HUES6 (cell line): ENCODE results near the gene MBNL3.

Source experiments
- H3K27ac ChIP-seq: 2 replicates; pipeline ENCODE4 v1.7.0; 2013; ENCODE audit warnings: low read depth, mild to moderate bottlenecking, low read length, inconsistent platforms
- H3K27me3 ChIP-seq: 2 replicates; pipeline ENCODE4 v1.6.1; 2013; ENCODE audit warnings: low read length; ENCODE audit not compliant: control insufficient read depth, insufficient read depth
- H3K36me3 ChIP-seq: 2 replicates; pipeline ENCODE4 v1.6.1; 2013; ENCODE audit warnings: low read length; ENCODE audit not compliant: control insufficient read depth, insufficient read depth
- H3K4me1 ChIP-seq: 2 replicates; pipeline ENCODE4 v1.6.1; 2013; ENCODE audit warnings: low read length; ENCODE audit not compliant: control insufficient read depth, insufficient read depth
- H3K4me3 ChIP-seq: 2 replicates; pipeline ENCODE4 v1.5.1; 2013; ENCODE audit warnings: low read depth, low read length
- H3K9ac ChIP-seq: one replicate; pipeline ENCODE4 v1.6.1; 2013; ENCODE audit warnings: mild to moderate bottlenecking, low read length
- H3K9me3 ChIP-seq: 2 replicates; pipeline ENCODE4 v1.6.1; 2013; ENCODE audit warnings: low read depth, low read length; ENCODE audit not compliant: control insufficient read depth, insufficient read depth

Gene MBNL3

GRCh38 chrX:132488819-132489577 is at the start of gene MBNL3:
TSS of gene MBNL3 (minus strand) at chrX:132489038. CDS start at chrX:132439611, 49,427 bp downstream.
- H3K27me3 ChIP-seq, result peaks cover 69% of the 10 kb centered on the region
- H3K36me3 ChIP-seq, result no peaks in the 10 kb centered on the region
- no peaks in the 10 kb centered on the region for H3K9me3 ChIP-seq
- H3K9ac ChIP-seq, result peak within 1 kb of the TSS; percentile 76
- peak within 1 kb of the TSS; percentile 63; the same call in 1 of the 2 replicates for H3K27ac ChIP-seq
- H3K4me1 ChIP-seq, result peaks cover 14% of the 10 kb centered on the region
- H3K4me3 ChIP-seq, result peak within 1 kb of the TSS; percentile 81

DNA sequence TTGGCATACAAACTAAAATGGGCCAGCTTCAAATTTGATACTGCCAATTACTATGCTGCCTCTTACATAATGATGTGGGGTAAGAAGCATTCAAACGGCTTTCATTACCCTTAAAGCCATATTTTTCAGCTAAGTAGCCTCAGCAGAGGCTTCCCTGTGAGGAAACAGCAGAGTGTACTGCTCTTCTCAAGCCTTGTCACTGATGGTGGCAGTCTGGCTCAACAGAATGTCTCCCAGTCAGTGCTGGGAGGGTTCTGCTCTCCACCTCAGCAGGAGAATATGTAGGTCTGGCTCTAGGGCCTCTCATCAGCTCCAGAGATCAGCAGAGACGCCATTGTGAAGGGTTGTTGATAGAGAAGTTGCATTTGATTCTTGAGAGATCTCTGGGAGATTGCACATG is 44.6 kb upstream of the MBNL3 start:
- Histone ChIP-seq H3K27ac (no peak overlapping the region), H3K36me3 (no peaks in the 10 kb centered on the region), H3K9ac (no peak overlapping the region), H3K4me1 (no peaks in the 10 kb centered on the region), H3K27me3 (peaks cover 5% of the 10 kb centered on the region; the same call in 1 of the 2 replicates), H3K4me3 (no peak overlapping the region), H3K9me3 (no peaks in the 10 kb centered on the region)

GRCh38 chrX:132532913-132533312 is 44.1 kb upstream of the MBNL3 start:
- no peaks in the 10 kb centered on the region for H3K36me3 ChIP-seq
- H3K27me3 ChIP-seq, result peaks cover 5% of the 10 kb centered on the region; the same call in 1 of the 2 replicates
- H3K27ac ChIP-seq, result no peak overlapping the region
- H3K9me3 ChIP-seq, result no peaks in the 10 kb centered on the region
- no peaks in the 10 kb centered on the region for H3K4me1 ChIP-seq
- no peak overlapping the region for H3K4me3 ChIP-seq
- H3K9ac ChIP-seq, result no peak overlapping the region

DNA sequence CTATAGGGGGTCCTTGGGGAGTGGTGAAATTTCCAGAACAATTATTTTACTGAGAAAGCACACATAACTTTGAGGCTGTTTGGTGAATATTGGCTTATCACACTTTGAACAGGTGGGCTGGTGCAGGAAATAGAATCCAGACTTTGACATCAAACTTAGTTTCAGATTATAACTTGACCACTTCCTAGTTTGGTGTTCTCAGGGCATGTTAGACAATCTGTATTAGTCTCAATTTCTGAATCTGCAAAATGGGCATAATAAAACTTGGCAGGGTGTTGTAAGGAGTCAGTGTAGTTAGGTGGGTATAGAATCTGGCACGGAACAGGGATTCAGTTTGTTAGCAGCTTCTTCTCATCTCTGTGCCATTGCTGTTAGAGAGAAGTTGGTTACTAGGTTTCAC is 43.3 kb upstream of the MBNL3 start:
- H3K27me3 ChIP-seq, result peaks cover 9% of the 10 kb centered on the region; the same call in 1 of the 2 replicates
- no peak overlapping the region for H3K4me3 ChIP-seq
- no peaks in the 10 kb centered on the region for H3K4me1 ChIP-seq
- no peak overlapping the region for H3K27ac ChIP-seq
- H3K36me3 ChIP-seq, result no peaks in the 10 kb centered on the region
- no peak overlapping the region for H3K9ac ChIP-seq
- H3K9me3 ChIP-seq, result no peaks in the 10 kb centered on the region

DNA sequence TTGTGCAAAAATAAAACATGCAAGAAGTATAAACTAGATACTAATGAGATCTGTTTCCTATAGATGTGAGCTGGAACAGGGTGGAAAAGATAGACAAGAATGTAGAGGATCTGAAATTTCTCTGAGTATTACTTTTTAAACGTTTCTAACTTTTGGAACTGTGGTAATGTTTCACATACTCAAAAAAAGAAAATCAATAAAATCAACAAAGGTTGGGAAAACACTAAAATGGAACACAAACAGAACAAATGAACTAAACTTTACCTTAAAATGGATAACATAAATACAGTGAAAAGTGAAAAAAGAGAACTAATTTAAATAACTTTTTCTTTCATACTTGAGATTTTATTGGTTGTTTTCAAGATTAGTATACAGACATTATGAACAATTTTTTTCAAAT is 32.0 kb upstream of the MBNL3 start:
- H3K27me3 ChIP-seq, result peaks cover 7% of the 10 kb centered on the region; the same call in 1 of the 2 replicates
- no peak overlapping the region for H3K27ac ChIP-seq
- H3K36me3 ChIP-seq, result no peaks in the 10 kb centered on the region

GRCh38 chrX:132520213-132520612 is 31.4 kb upstream of the MBNL3 start:
- H3K36me3 ChIP-seq, result no peaks in the 10 kb centered on the region
- no peak overlapping the region for H3K27ac ChIP-seq
- no peak overlapping the region for H3K9ac ChIP-seq
- peaks cover 4% of the 10 kb centered on the region; the same call in 1 of the 2 replicates for H3K27me3 ChIP-seq
- no peak overlapping the region for H3K4me3 ChIP-seq
- H3K9me3 ChIP-seq, result no peaks in the 10 kb centered on the region
- H3K4me1 ChIP-seq, result no peaks in the 10 kb centered on the region

More for the DNA sequence above, 32.0 kb upstream of the MBNL3 start:
- H3K4me3 ChIP-seq, result no peak overlapping the region
- H3K9ac ChIP-seq, result no peak overlapping the region
- no peaks in the 10 kb centered on the region for H3K9me3 ChIP-seq
- H3K4me1 ChIP-seq, result no peaks in the 10 kb centered on the region

GRCh38 chrX:132518401-132518800 is 29.6 kb upstream of the MBNL3 start:
- Histone ChIP-seq H3K27me3 (peaks cover 6% of the 10 kb centered on the region; the same call in 1 of the 2 replicates), H3K9ac (no peak overlapping the region), H3K4me3 (no peak overlapping the region)

DNA sequence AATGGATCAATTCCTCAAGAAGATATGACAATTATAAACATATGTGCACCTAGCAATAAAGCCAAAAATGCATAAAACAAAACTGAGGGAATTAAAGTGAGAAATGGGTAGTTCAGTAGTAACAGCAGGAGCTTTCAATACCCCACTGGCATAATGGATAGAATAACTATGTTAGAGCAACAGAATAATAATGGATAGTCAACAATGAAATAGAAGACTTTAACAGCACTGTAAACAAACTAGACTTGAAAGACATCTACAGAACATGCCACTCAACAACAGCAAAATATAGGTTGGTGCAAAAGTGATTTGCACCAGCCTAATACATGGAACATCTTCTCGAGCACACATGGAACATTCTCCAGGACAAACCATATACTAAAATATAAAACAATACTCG is 20.0 kb upstream of the MBNL3 start:
- Histone ChIP-seq H3K9me3 (no peaks in the 10 kb centered on the region), H3K27ac (no peak overlapping the region), H3K36me3 (no peaks in the 10 kb centered on the region), H3K9ac (no peak overlapping the region), H3K4me3 (no peak overlapping the region), H3K4me1 (peaks cover 25% of the 10 kb centered on the region), H3K27me3 (peaks cover 13% of the 10 kb centered on the region; the same call in 1 of the 2 replicates)

More at GRCh38 chrX:132518401-132518800, 29.6 kb upstream of the MBNL3 start:
- Histone ChIP-seq H3K4me1 (no peaks in the 10 kb centered on the region), H3K36me3 (no peaks in the 10 kb centered on the region), H3K27ac (no peak overlapping the region), H3K9me3 (no peaks in the 10 kb centered on the region)

DNA sequence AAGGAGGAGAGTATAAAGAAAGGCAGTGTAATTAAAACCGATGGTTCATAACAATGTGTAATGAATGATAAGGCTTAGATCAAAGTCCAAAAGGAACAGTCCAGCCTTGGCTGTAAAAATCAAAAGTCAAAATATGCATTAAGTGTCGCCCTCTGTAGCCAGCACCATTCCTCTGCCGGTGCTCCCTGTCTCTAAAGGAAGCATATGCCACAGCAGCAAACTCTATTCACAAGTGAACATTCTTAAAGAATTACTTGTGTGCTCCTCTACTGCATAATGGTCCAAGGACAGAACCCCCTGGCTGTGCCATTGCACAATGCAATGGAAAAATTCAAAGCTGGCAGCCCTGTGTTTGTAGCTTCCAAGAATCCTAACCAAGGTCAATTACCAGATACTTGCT is 16.3 kb upstream of the MBNL3 start:
- Histone ChIP-seq H3K27ac (no peak overlapping the region), H3K9me3 (no peaks in the 10 kb centered on the region), H3K36me3 (no peaks in the 10 kb centered on the region), H3K27me3 (peaks cover 12% of the 10 kb centered on the region; the same call in 1 of the 2 replicates), H3K4me1 (peaks cover 29% of the 10 kb centered on the region), H3K9ac (no peak overlapping the region), H3K4me3 (no peak overlapping the region)

DNA sequence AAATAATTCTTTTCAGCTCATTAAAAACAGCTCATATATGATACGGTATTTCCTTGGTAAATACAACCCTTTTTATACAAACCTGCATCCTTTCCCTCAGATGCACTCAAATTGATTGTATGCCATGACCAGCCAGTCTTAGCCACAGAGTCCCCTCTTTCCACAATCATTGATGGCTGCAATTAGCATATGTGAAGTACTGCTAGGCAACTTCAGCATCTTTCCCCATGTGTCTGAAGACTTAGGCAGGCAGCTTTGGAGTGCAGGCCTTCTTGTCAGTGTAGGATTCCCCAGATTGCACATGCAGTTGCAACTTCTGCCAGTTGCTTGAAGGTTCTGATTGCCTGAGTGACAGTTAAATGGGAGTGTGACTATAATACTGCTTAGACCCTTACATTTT is 15.6 kb upstream of the MBNL3 start:
- H3K9ac ChIP-seq, result no peak overlapping the region

GRCh38 chrX:132501606-132502005 is 12.8 kb upstream of the MBNL3 start:
- Histone ChIP-seq H3K27me3 (peaks cover 26% of the 10 kb centered on the region; the same call in 1 of the 2 replicates), H3K36me3 (no peaks in the 10 kb centered on the region), H3K4me1 (peaks cover 29% of the 10 kb centered on the region), H3K27ac (no peak overlapping the region), H3K4me3 (no peak overlapping the region), H3K9ac (no peak overlapping the region), H3K9me3 (no peaks in the 10 kb centered on the region)

More for the DNA sequence above, 15.6 kb upstream of the MBNL3 start:
- Histone ChIP-seq H3K27me3 (peaks cover 12% of the 10 kb centered on the region; the same call in 1 of the 2 replicates), H3K4me1 (peaks cover 29% of the 10 kb centered on the region), H3K9me3 (no peaks in the 10 kb centered on the region), H3K27ac (no peak overlapping the region), H3K4me3 (no peak overlapping the region), H3K36me3 (no peaks in the 10 kb centered on the region)
